SK-N-SH (cell line): ENCODE data around the gene ASCC1. TPM values are rescaled to one million over a fixed set of nuclear protein-coding genes. Genes with fewer than 3 reads are reported as not detected.

Experiments
- CTCF ChIA-PET: fragments of 300-600, 350-600 bp; formaldehyde crosslinking; extraction: SDS; loops from one replicate; lab custom pipeline; 2021; lab: Yijun Ruan, JAX
- POLR2A ChIA-PET: fragments of 350-600 bp; sonication (Branson Sonifier 250); formaldehyde crosslinking; extraction: SDS; loops from one replicate; lab custom pipeline; 2020; ENCODE audit warnings: antibody characterized with exemption, inconsistent platforms; lab: Yijun Ruan, JAX
- DNase-seq: peaks from one replicate; pipeline ENCODE4 v3.0.0; 2012
- H2AFZ ChIP-seq: fragments of 200-600 bp; sonication (generic); 2 replicates; pipeline ENCODE4 v1.8.1; 2016; ENCODE audit warnings: antibody characterized with exemption, mild to moderate bottlenecking, low read depth
- H3F3A ChIP-seq: fragments of 200-600 bp; sonication (generic); replicated peaks from 2 replicates; pipeline ENCODE3; 2016; ENCODE audit warnings: antibody characterized with exemption, mild to moderate bottlenecking; ENCODE audit not compliant: insufficient read depth
- H3K27ac ChIP-seq, 2 experiments: fragments of 200-500 bp in 1 of 2; fragments of 200-600 bp in 1 of 2; sonication (Bioruptor generic) in 1 of 2; sonication (generic), shearing (Covaris generic) in 1 of 2; 2 replicates each; pipeline versions ENCODE4 v1.5.1 to v1.6.1; 2014 to 2016; ENCODE audit warnings: low read depth in 2 of 2, inconsistent platforms in 1 of 2, low read length in 1 of 2, mild to moderate bottlenecking in 1 of 2, mixed read lengths in 1 of 2
- H3K27me3 ChIP-seq: fragments of 200-600 bp; sonication (generic), shearing (Covaris generic); 2 replicates; pipeline ENCODE4 v1.6.1; 2016; ENCODE audit warnings: mixed run types; ENCODE audit not compliant: insufficient read depth
- H3K36me3 ChIP-seq, 2 experiments: fragments of 200-500 bp in 1 of 2; fragments of 200-600 bp in 1 of 2; sonication (Bioruptor generic) in 1 of 2; sonication (generic) in 1 of 2; replicated peaks in 1 of 2; 2 replicates each; pipeline versions ENCODE3 to v1.5.1; 2014 to 2016; ENCODE audit warnings: low read length in 1 of 2, mild to moderate bottlenecking in 1 of 2; ENCODE audit not compliant: insufficient read depth in 2 of 2, control insufficient read depth in 1 of 2
- H3K4me1 ChIP-seq, 2 experiments: fragments of 200-500 bp in 1 of 2; fragments of 200-600 bp in 1 of 2; sonication (Bioruptor generic) in 1 of 2; sonication (generic), shearing (Covaris generic) in 1 of 2; 2 replicates each; pipeline versions ENCODE4 v1.5.1 to v1.6.1; 2014 to 2016; ENCODE audit warnings: low read depth in 1 of 2, low read length in 1 of 2, mixed run types in 1 of 2; ENCODE audit not compliant: insufficient read depth in 2 of 2, control insufficient read depth in 1 of 2
- H3K4me2 ChIP-seq: fragments of 200-600 bp; sonication (generic), shearing (Covaris generic); 2 replicates; pipeline ENCODE4 v1.6.1; 2017; ENCODE audit warnings: mixed run types
- H3K4me3 ChIP-seq, 2 experiments: fragments of 200-500 bp in 1 of 2; fragments of 200-600 bp in 1 of 2; sonication (Bioruptor generic) in 1 of 2; sonication (generic), shearing (Covaris generic) in 1 of 2; 2 replicates each; pipeline versions ENCODE4 v1.5.1 to v1.8.1; 2014 to 2016; ENCODE audit warnings: low read depth in 2 of 2, inconsistent platforms in 1 of 2, low read length in 1 of 2, mild to moderate bottlenecking in 1 of 2, mixed read lengths in 1 of 2, moderate library complexity in 1 of 2
- H3K79me2 ChIP-seq: fragments of 200-600 bp; sonication (generic); 2 replicates; pipeline ENCODE4 v1.8.1; 2017; ENCODE audit warnings: mild to moderate bottlenecking; ENCODE audit not compliant: insufficient read depth
- H3K9ac ChIP-seq: fragments of 200-600 bp; sonication (generic); 2 replicates; pipeline ENCODE4 v1.6.1; 2017; ENCODE audit warnings: mixed run types
- H3K9me2 ChIP-seq: fragments of 200-600 bp; sonication (generic); 2 replicates; pipeline ENCODE4 v1.6.1; 2017; ENCODE audit warnings: mixed run types
- H3K9me3 ChIP-seq: fragments of 200-600 bp; sonication (generic); 2 replicates; pipeline ENCODE4 v1.6.1; 2017; ENCODE audit warnings: mixed run types, mild to moderate bottlenecking, moderate library complexity
- H4K20me1 ChIP-seq: fragments of 200-600 bp; sonication (generic); 2 replicates; pipeline ENCODE4 v1.6.1; 2017; ENCODE audit warnings: mild to moderate bottlenecking, mixed run types; ENCODE audit not compliant: insufficient read depth
- CHD2 ChIP-seq: fragments of 150-350 bp; IDR thresholded peaks from 2 replicates; pipeline ENCODE4 v1.6.1; 2018; ENCODE audit warnings: low read length; ENCODE audit not compliant: partially characterized antibody
- ELF1 ChIP-seq: IDR thresholded peaks from 2 replicates; pipeline ENCODE4 v1.4.0; 2012
- EP300 ChIP-seq, 2 experiments: IDR thresholded peaks; 2 replicates each; pipeline versions ENCODE4 v1.4.0 to v1.6.1; 2012; ENCODE audit warnings: borderline replicate concordance in 1 of 2, low read depth in 1 of 2, low read length in 1 of 2
- FOSL2 ChIP-seq: IDR thresholded peaks from 2 replicates; pipeline ENCODE4 v1.4.0; 2012; ENCODE audit warnings: low read depth, mild to moderate bottlenecking, moderate library complexity, borderline replicate concordance
- FOXJ3 ChIP-seq: sonication (generic); formaldehyde crosslinking; IDR thresholded peaks from 2 replicates; pipeline ENCODE4 v1.5.1; 2020; ENCODE audit warnings: mild to moderate bottlenecking, missing genetic modification reagents
- IRF3 ChIP-seq: fragments of 150-350 bp; IDR thresholded peaks from 2 replicates; pipeline ENCODE4 v1.6.1; 2016; ENCODE audit warnings: mild to moderate bottlenecking, low read depth, low read length
- MAX ChIP-seq: IDR thresholded peaks from 2 replicates; pipeline ENCODE4 v1.4.0; 2012; ENCODE audit warnings: low read depth
- MXI1 ChIP-seq: IDR thresholded peaks from 2 replicates; pipeline ENCODE4 v1.6.1; 2012; ENCODE audit warnings: mild to moderate bottlenecking, low read depth, low read length, improper control_type of control experiment
- NRF1 ChIP-seq: IDR thresholded peaks from 2 replicates; pipeline ENCODE4 v1.6.1; 2012; ENCODE audit warnings: low read depth, mild to moderate bottlenecking, low read length
- PBX3 ChIP-seq: IDR thresholded peaks from 2 replicates; pipeline ENCODE4; 2012
- RXRA ChIP-seq: IDR thresholded peaks from 2 replicates; pipeline ENCODE4 v1.4.0; 2012; ENCODE audit warnings: low read depth, mild to moderate bottlenecking, borderline replicate concordance
- SIN3A ChIP-seq: IDR thresholded peaks from 2 replicates; pipeline ENCODE4 v1.6.1; 2012; ENCODE audit warnings: low read depth, mild to moderate bottlenecking, low read length, moderate library complexity, borderline replicate concordance
- TAF1 ChIP-seq: IDR thresholded peaks from 2 replicates; pipeline ENCODE4 v1.6.1; 2012; ENCODE audit warnings: low read depth, mild to moderate bottlenecking, low read length, moderate library complexity, borderline replicate concordance
- TCF12 ChIP-seq: IDR thresholded peaks from 2 replicates; pipeline ENCODE4 v1.4.0; 2012
- WGBS: methylation state at CpG from one replicate; pipeline ENCODE4 v1.1.6; 2017; ENCODE audit warnings: low lambda C conversion rate; 5-methylcytosine and 5-hydroxymethylcytosine counted together
- polyA plus RNA-seq, 3 experiments: library from polyadenylated mRNA; depleted of rRNA; stranded (reverse); fragments of >200 nt; gene quantifications; 2 replicates each; pipeline ENCODE4 v1.2.3, GENCODE V29; 2012
- TF ChIP-seq, protein P1 (sequence below): IDR thresholded peaks from 2 replicates; pipeline ENCODE4 v1.6.1; 2012; ENCODE audit warnings: mild to moderate bottlenecking, low read depth, low read length, moderate library complexity

Gene ASCC1
- polyA plus RNA-seq, 1 of the 3 experiments (the other 2 are of a cell fraction), result 15.0 TPM

- TF ChIP-seq EP300 (IDR thresholded peaks at IDR 0.05; ENCODE audit: borderline replicate concordance in 1 of 2, low read depth in 1 of 2, low read length in 1 of 2) (peak in 1 of 2 experiments; percentile 42; a peak in 1 of 4 replicates), PBX3 (peak; percentile 48; the same call in 1 of the 2 replicates), CHD2 (peak; percentile 22)
- TF ChIP-seq, protein P1, sequence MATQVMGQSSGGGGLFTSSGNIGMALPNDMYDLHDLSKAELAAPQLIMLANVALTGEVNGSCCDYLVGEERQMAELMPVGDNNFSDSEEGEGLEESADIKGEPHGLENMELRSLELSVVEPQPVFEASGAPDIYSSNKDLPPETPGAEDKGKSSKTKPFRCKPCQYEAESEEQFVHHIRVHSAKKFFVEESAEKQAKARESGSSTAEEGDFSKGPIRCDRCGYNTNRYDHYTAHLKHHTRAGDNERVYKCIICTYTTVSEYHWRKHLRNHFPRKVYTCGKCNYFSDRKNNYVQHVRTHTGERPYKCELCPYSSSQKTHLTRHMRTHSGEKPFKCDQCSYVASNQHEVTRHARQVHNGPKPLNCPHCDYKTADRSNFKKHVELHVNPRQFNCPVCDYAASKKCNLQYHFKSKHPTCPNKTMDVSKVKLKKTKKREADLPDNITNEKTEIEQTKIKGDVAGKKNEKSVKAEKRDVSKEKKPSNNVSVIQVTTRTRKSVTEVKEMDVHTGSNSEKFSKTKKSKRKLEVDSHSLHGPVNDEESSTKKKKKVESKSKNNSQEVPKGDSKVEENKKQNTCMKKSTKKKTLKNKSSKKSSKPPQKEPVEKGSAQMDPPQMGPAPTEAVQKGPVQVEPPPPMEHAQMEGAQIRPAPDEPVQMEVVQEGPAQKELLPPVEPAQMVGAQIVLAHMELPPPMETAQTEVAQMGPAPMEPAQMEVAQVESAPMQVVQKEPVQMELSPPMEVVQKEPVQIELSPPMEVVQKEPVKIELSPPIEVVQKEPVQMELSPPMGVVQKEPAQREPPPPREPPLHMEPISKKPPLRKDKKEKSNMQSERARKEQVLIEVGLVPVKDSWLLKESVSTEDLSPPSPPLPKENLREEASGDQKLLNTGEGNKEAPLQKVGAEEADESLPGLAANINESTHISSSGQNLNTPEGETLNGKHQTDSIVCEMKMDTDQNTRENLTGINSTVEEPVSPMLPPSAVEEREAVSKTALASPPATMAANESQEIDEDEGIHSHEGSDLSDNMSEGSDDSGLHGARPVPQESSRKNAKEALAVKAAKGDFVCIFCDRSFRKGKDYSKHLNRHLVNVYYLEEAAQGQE, result no peak
- TF ChIP-seq, all 33 proteins: peak for 3
- POLR2A ChIA-PET, result no interaction called here
Observed at GRCh38 chr10:72068901-72069446, 147.1 kb downstream of the ASCC1 start.

DNA sequence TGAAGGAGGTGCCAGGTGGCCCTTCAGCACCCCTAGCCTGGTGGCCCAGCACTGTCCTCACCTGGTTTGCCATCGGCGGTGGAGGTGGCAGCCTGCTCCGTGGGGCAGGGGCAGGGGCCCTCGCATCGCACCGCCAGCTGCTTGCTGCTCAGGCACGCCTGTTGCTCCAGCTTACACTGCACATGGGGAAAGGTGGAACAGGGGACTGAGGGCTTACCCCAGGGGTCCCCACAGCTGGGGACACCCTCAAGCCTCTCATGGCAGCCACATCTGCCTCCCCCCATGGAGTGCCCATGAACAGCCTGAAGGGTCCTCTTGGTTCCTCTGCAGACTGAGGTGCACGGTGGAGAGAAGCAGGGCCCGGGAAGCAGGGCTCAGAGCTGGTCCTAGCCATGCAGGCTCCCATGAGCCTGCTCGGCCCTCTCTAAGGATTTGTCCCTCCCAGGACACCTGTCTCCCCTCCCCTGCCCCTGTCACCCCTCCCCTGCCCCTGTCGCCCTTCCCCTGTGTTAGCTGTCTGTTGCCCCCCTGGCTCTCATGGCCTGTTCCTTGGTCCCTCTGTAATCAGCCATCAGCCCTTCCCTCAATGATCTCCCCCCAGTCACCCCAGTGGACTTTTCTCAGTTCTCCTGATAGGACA is 147.8 kb downstream of the ASCC1 start:
- H3F3A ChIP-seq, result no peaks in the 10 kb centered on the region
- no peak for DNase-seq
- H3K36me3 ChIP-seq, result no peaks in the 10 kb centered on the region
- peak overlapping the region in 1 of 2 experiments; percentile 75; a peak in 2 of 4 replicates for H3K27ac ChIP-seq
- H3K4me1 ChIP-seq, result peaks cover 0 to 36% of the 10 kb centered on the region in 2 experiments; a peak in 1 of 4 replicates
- WGBS, result 87% methylated on average over 9 of the region's 11 CpGs
- TF ChIP-seq SIN3A, result no peak
- TF ChIP-seq NRF1, result no peak
- no peak for TF ChIP-seq FOSL2
- TF ChIP-seq TCF12, result no peak
- TF ChIP-seq IRF3, result no peak
- TF ChIP-seq TAF1, result no peak
- no peak for TF ChIP-seq MAX
- TF ChIP-seq RXRA, result no peak
- TF ChIP-seq MXI1, result no peak
- TF ChIP-seq ELF1, result no peak
- TF ChIP-seq FOXJ3 (CRISPR knock-in tag), result no peak
- CTCF ChIA-PET, result interaction anchor here (0.6 to 8.4 kb wide), 10 partner anchors 8 to 272 kb away, joined by 3 to 55 read pairs (median 3); partner anchors contain the start of genes ANAPC16 and ASCC1
- H4K20me1 ChIP-seq, result no peaks in the 10 kb centered on the region
- no peaks in the 10 kb centered on the region for H3K79me2 ChIP-seq
- H3K4me3 ChIP-seq, result no peak overlapping the region
- no peaks in the 10 kb centered on the region for H3K27me3 ChIP-seq
- no peak overlapping the region for H3K9ac ChIP-seq
- no peak overlapping the region for H2AFZ ChIP-seq
- POLR2A ChIA-PET, result interaction anchor here (1.1 kb wide), 1 partner anchor 20 kb away, joined by 3 read pairs; the partner anchor contains the start of gene SPOCK2
- H3K9me2 ChIP-seq, result no peaks in the 10 kb centered on the region
- no peak overlapping the region for H3K4me2 ChIP-seq
- H3K9me3 ChIP-seq, result no peaks in the 10 kb centered on the region

More at GRCh38 chr10:72068901-72069446, 147.1 kb downstream of the ASCC1 start:
- no peaks in the 10 kb centered on the region for H3K36me3 ChIP-seq
- WGBS, result 61% methylated on average over 6 of the region's 12 CpGs
- no peaks in the 10 kb centered on the region for H3K9me2 ChIP-seq
- H2AFZ ChIP-seq, result no peak overlapping the region
- no peak overlapping the region for H3K4me2 ChIP-seq
- H3K9ac ChIP-seq, result no peak overlapping the region
- H3K4me1 ChIP-seq, result peaks cover 0 to 43% of the 10 kb centered on the region in 2 experiments; a peak in 1 of 4 replicates
- H3K4me3 ChIP-seq, result no peak overlapping the region
- no peaks in the 10 kb centered on the region for H3K79me2 ChIP-seq
- H3K9me3 ChIP-seq, result no peaks in the 10 kb centered on the region
- peak; percentile 80 for DNase-seq
- H4K20me1 ChIP-seq, result no peaks in the 10 kb centered on the region
- no peaks in the 10 kb centered on the region for H3F3A ChIP-seq
- H3K27ac ChIP-seq, result peak overlapping the region in 1 of 2 experiments; percentile 75; a peak in 2 of 4 replicates
- H3K27me3 ChIP-seq, result no peaks in the 10 kb centered on the region
- CTCF ChIA-PET, result interaction anchor here (0.6 to 8.4 kb wide), 7 partner anchors 20 to 271 kb away, joined by 3 to 55 read pairs (median 3); no protein-coding TSS in a partner anchor
